Right lobe of liver (tissue), 4 donors: ENCODE data around the gene MPDZ.

Experiments used
- POLR2A ChIP-seq: fragments of 450-650 bp; IDR thresholded peaks from one replicate; pipeline ENCODE4 v1.6.1; 2017; ENCODE audit warnings: antibody characterized with exemption, mild to moderate bottlenecking
- TF ChIP-seq, protein P1 (sequence below), 4 donors: fragments of 200-600 bp in 3 of 4; fragments of 450-650 bp in 1 of 4; IDR thresholded peaks; one replicate each; pipeline versions ENCODE4 v1.5.1 to v1.8.0; 2016 to 2022; ENCODE audit warnings: antibody characterized with exemption in 4 of 4, mild to moderate bottlenecking in 2 of 4
- donor health status: DM: no; HTN: no; CAD: no.
- donor health status: DM: no; HTN: no; CAD: no.
- donor health status: DM: no; HTN: yes; CAD: no.

GRCh38 chr9:13061390-13061789 lies 218.1 kb downstream of the MPDZ start:
- TF ChIP-seq, protein P1, sequence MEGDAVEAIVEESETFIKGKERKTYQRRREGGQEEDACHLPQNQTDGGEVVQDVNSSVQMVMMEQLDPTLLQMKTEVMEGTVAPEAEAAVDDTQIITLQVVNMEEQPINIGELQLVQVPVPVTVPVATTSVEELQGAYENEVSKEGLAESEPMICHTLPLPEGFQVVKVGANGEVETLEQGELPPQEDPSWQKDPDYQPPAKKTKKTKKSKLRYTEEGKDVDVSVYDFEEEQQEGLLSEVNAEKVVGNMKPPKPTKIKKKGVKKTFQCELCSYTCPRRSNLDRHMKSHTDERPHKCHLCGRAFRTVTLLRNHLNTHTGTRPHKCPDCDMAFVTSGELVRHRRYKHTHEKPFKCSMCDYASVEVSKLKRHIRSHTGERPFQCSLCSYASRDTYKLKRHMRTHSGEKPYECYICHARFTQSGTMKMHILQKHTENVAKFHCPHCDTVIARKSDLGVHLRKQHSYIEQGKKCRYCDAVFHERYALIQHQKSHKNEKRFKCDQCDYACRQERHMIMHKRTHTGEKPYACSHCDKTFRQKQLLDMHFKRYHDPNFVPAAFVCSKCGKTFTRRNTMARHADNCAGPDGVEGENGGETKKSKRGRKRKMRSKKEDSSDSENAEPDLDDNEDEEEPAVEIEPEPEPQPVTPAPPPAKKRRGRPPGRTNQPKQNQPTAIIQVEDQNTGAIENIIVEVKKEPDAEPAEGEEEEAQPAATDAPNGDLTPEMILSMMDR (IDR thresholded peaks at IDR 0.05): no peak
- TF ChIP-seq POLR2A: no peak
